NT2/D1 (cell line): ENCODE measurements around the gene RBP3.

Source experiments
- SUZ12 ChIP-seq: IDR thresholded peaks from 2 replicates; pipeline ENCODE4 v1.6.1; 2011; ENCODE audit not compliant: insufficient read length, insufficient read depth; ENCODE audit errors: extremely low read depth
- YY1 ChIP-seq: IDR thresholded peaks from 2 replicates; pipeline ENCODE4 v1.6.1; 2011; ENCODE audit not compliant: insufficient read length, insufficient read depth

DNA sequence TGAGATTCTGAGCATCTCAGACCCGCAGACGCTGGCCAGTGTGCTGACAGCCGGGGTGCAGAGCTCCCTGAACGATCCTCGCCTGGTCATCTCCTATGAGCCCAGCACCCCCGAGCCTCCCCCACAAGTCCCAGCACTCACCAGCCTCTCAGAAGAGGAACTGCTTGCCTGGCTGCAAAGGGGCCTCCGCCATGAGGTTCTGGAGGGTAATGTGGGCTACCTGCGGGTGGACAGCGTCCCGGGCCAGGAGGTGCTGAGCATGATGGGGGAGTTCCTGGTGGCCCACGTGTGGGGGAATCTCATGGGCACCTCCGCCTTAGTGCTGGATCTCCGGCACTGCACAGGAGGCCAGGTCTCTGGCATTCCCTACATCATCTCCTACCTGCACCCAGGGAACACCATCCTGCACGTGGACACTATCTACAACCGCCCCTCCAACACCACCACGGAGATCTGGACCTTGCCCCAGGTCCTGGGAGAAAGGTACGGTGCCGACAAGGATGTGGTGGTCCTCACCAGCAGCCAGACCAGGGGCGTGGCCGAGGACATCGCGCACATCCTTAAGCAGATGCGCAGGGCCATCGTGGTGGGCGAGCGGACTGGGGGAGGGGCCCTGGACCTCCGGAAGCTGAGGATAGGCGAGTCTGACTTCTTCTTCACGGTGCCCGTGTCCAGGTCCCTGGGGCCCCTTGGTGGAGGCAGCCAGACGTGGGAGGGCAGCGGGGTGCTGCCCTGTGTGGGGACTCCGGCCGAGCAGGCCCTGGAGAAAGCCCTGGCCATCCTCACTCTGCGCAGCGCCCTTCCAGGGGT lies 703 bp downstream of the RBP3 start:
- TF ChIP-seq YY1 (no peak), SUZ12 (no peak)
